Chondrocyte (in vitro differentiated cells): ENCODE measurements around the gene OR2W1. TPM values are rescaled to one million over a fixed set of nuclear protein-coding genes. Genes with fewer than 3 reads are reported as not detected.

Source experiments
- DNase-seq: peaks from one replicate; pipeline ENCODE4 v3.0.0; 2021; ENCODE audit warnings: mixed read lengths, low spot score
- H3K27ac Mint-ChIP-seq: one replicate; pipeline ENCODE4 v1.8.0; 2021; ENCODE audit warnings: mild to moderate bottlenecking, moderate library complexity, mixed read lengths; ENCODE audit not compliant: unreplicated experiment
- H3K27me3 Mint-ChIP-seq: 2 replicates; pipeline ENCODE4 v1.8.0; 2021; ENCODE audit warnings: low read depth, mixed read lengths
- H3K36me3 Mint-ChIP-seq: 2 replicates; pipeline ENCODE4 v1.8.0; 2021; ENCODE audit warnings: low read depth, mixed read lengths
- H3K4me1 Mint-ChIP-seq: 2 replicates; pipeline ENCODE4 v1.8.0; 2021; ENCODE audit warnings: low read depth, mild to moderate bottlenecking, mixed read lengths
- H3K4me3 Mint-ChIP-seq: one replicate; pipeline ENCODE4 v1.8.0; 2021; ENCODE audit warnings: mild to moderate bottlenecking, moderate library complexity, mixed read lengths; ENCODE audit not compliant: unreplicated experiment
- H3K9me3 Mint-ChIP-seq: 2 replicates; pipeline ENCODE4 v1.8.0; 2021; ENCODE audit warnings: low read depth, mixed read lengths
- total RNA-seq: library from RNA; stranded (reverse); gene quantifications from 3 replicates; pipeline ENCODE4 v1.2.1, GENCODE V29; 2021
- TF ChIP-seq, protein P1 (sequence below): fragments of 200-600 bp; sonication (generic); IDR thresholded peaks from 2 replicates; pipeline ENCODE4 v1.5.0; 2021; ENCODE audit warnings: antibody characterized with exemption, mild to moderate bottlenecking, moderate library complexity

The OR2W1 gene
- total RNA-seq, 1 donor from 2014 or later, result not detected

DNA sequence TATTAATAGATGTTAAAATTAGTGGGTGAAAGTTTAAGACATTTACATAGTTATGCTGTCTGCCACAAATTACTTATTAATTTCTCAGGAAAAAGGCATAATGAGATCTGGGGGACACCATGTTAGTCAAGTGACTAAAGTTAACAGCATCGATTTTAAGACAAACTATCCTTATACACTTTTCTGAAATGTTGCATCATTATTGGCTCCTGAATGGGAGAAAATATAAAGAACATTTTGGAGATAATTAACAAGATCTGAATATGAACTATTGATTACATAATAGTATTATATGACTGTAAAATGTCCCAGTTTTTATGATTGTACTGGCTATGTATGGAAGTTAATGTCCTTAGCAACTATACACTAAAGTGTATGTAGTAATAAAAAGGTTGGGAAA lies 34.2 kb upstream of the OR2W1 start:
- TF ChIP-seq, protein P1, sequence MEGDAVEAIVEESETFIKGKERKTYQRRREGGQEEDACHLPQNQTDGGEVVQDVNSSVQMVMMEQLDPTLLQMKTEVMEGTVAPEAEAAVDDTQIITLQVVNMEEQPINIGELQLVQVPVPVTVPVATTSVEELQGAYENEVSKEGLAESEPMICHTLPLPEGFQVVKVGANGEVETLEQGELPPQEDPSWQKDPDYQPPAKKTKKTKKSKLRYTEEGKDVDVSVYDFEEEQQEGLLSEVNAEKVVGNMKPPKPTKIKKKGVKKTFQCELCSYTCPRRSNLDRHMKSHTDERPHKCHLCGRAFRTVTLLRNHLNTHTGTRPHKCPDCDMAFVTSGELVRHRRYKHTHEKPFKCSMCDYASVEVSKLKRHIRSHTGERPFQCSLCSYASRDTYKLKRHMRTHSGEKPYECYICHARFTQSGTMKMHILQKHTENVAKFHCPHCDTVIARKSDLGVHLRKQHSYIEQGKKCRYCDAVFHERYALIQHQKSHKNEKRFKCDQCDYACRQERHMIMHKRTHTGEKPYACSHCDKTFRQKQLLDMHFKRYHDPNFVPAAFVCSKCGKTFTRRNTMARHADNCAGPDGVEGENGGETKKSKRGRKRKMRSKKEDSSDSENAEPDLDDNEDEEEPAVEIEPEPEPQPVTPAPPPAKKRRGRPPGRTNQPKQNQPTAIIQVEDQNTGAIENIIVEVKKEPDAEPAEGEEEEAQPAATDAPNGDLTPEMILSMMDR, result no peak
- H3K27me3 Mint-ChIP-seq, result peaks cover 14% of the 10 kb centered on the region
- DNase-seq, result no peak
- H3K4me1 Mint-ChIP-seq, result no peaks in the 10 kb centered on the region
- no peaks in the 10 kb centered on the region for H3K9me3 Mint-ChIP-seq
- no peaks in the 10 kb centered on the region for H3K36me3 Mint-ChIP-seq
- H3K27ac Mint-ChIP-seq, result no peak overlapping the region
- H3K4me3 Mint-ChIP-seq, result no peak overlapping the region

DNA sequence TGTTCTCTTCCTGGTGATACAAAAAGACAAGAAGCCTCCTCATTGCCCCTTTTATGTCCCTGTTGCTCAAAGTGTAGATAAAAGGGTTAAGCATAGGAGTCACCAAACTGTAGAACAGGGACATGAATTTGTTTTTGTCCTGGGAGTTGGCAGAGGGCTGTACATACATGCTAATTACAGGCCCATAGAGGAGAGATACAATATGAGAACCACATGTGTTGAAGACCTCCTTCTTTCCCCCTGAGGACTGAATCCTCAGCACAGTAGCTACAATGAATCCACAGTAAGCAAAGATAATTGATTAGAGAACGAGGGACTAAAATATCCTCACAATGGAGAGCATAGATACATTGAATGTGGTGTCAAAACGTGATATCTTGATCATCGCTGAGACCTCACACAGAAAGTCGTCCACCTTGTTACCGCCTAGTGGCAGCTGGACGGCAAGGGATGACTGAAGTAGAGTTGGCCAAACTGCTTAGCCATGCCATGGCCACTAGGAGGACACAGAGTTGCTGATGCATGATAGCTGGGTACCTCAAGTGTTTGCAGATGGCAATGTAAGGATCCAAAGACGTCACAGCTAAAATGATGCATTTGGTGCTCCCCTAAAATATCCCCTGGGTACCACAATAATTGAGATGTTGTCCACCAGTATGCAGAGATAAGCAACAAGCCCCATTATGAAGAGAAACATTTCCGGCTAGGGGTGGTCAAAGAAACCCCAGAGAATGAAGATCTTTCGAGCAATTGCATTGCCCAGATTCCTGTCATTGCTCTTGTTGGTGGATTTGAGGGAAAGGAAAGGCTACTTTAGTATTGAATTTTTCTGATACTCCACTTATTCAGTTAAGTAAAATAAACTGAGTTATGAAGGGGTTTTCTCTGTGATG lies 27.1 kb upstream of the OR2W1 start:
- peaks cover 21% of the 10 kb centered on the region for H3K27me3 Mint-ChIP-seq
- no peaks in the 10 kb centered on the region for H3K36me3 Mint-ChIP-seq
- H3K27ac Mint-ChIP-seq, result no peak overlapping the region
- no peak for DNase-seq
- no peak overlapping the region for H3K4me3 Mint-ChIP-seq
- H3K9me3 Mint-ChIP-seq, result peaks cover 10% of the 10 kb centered on the region
- TF ChIP-seq, protein P1, result peak; percentile 65
- no peaks in the 10 kb centered on the region for H3K4me1 Mint-ChIP-seq

DNA sequence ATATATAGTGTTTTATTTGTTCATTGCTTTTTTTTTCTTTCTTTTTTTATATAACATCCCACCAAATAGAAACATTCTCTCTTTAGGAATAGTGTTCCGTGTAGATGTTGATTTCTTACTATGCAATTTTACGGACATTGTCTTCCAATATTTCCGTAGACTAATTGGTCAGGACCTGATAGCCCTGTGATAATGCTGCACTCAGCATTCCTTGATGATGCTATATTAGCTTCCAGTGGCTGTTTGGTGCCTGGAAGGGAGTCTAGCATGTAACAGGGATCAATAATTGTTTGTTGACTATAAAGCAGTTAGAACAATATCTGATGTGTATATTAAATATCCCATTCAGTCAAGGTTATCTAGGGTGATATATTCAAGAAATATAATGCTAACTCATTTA lies 6.7 kb upstream of the OR2W1 start:
- Mint-ChIP-seq H3K36me3 (no peaks in the 10 kb centered on the region), H3K27ac (no peak overlapping the region), H3K9me3 (peaks cover 7% of the 10 kb centered on the region), H3K4me1 (no peaks in the 10 kb centered on the region), H3K27me3 (peaks cover 21% of the 10 kb centered on the region), H3K4me3 (no peak overlapping the region)
- TF ChIP-seq, protein P1, result no peak
- no peak for DNase-seq

DNA sequence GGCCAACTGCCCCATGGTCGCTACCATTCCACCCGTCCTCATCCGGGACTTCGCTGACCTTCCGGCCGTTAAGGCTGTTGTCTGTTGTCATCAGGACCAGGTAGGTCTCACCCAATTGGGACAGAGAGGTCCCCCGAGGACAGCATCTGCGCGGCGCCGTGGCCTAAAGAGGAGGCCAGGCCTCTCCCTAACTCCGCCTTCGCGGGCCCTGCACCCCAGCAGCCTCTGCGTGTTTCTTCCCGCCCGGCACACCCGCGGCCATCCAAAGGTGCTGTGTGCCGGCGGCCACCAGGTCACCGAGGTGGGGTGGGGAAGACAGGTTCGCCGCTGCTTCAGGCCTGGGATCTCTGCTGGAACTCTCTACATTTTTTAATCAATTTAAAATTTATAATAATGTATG lies 9.0 kb downstream of the OR2W1 start:
- Mint-ChIP-seq H3K9me3 (no peaks in the 10 kb centered on the region), H3K27ac (no peak overlapping the region), H3K27me3 (peaks cover 8% of the 10 kb centered on the region), H3K4me1 (no peaks in the 10 kb centered on the region), H3K4me3 (no peak overlapping the region), H3K36me3 (no peaks in the 10 kb centered on the region)
- DNase-seq, result no peak
- TF ChIP-seq, protein P1, result no peak

DNA sequence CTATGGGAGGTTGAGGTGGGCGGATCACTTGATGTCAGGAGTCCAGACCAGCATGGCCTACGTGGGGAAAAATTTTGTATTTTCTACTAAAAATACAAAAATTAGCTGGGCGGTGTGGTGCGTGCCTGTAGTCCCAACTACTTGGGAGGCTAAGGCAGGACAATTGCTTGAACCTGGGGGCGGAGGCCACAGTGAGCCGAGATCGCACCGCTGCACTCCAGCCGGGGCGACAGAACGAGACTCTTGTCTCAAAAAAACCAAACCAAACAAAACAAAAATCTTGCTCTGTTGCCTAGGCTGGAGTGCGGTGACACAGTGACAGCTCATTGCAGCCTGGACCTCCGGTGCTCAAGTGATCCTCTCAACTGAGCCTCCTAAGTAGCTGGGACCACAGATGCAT lies 16.2 kb downstream of the OR2W1 start:
- H3K4me1 Mint-ChIP-seq, result no peaks in the 10 kb centered on the region
- H3K4me3 Mint-ChIP-seq, result no peak overlapping the region
- no peak overlapping the region for H3K27ac Mint-ChIP-seq
- H3K36me3 Mint-ChIP-seq, result no peaks in the 10 kb centered on the region
- H3K9me3 Mint-ChIP-seq, result no peaks in the 10 kb centered on the region
- peaks cover 32% of the 10 kb centered on the region for H3K27me3 Mint-ChIP-seq
- no peak for DNase-seq
- TF ChIP-seq, protein P1, result no peak
